HCT116 (cell line): ENCODE measurements around the gene SEC11A.

ENCODE experiments used
- EZH2 ChIP-seq: fragments of 200-600 bp; sonication (generic); IDR thresholded peaks from 2 replicates; pipeline ENCODE4 v1.6.1; 2017; ENCODE audit warnings: antibody characterized with exemption, mixed run types
- EZH2phosphoT487 ChIP-seq: fragments of 200-600 bp; IDR thresholded peaks from 2 replicates; pipeline ENCODE4 v1.6.1; 2018; ENCODE audit warnings: antibody characterized with exemption, borderline replicate concordance
- RAD21 ChIP-seq: IDR thresholded peaks from 2 replicates; pipeline ENCODE4 v1.6.1; 2012; ENCODE audit warnings: low read depth, mild to moderate bottlenecking
- TF ChIP-seq, protein P1 (sequence below): IDR thresholded peaks from 2 replicates; pipeline ENCODE4 v1.6.1; 2012; ENCODE audit warnings: low read depth
- TF ChIP-seq, protein P2 (sequence below), 3 experiments: fragments of 200-600 bp in 1 of 3; sonication (generic) in 1 of 3; IDR thresholded peaks in 2 of 3; conservative IDR thresholded peaks in 1 of 3; 2 replicates each; pipeline ENCODE4 v1.5.1; 2012 to 2017; ENCODE audit warnings: low read depth in 2 of 3, low read length in 2 of 3, antibody characterized with exemption in 1 of 3, borderline replicate concordance in 1 of 3, control low read depth in 1 of 3, mild to moderate bottlenecking in 1 of 3, mixed read lengths in 1 of 3, mixed run types in 1 of 3, moderate library complexity in 1 of 3; ENCODE audit not compliant: insufficient read depth in 1 of 3

DNA sequence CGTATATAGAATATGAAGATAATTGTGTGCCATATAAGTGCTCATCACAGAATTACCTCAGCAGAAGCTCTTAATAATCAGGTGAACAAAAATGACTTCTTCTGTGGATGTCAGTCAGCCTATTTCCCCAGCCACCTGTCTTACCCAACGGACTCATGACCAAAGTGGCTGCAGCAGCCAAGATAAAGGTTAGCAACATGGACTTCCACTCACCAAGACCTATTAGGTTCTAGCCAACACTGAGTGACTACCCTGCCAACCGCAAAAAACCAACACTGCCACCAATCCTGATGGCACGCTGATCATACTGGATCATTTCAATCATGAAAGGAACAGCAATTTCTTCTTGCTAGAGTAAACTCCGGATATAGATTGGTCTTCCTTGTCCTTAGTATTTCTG is 12.1 kb downstream of the SEC11A start:
- TF ChIP-seq, protein P1, sequence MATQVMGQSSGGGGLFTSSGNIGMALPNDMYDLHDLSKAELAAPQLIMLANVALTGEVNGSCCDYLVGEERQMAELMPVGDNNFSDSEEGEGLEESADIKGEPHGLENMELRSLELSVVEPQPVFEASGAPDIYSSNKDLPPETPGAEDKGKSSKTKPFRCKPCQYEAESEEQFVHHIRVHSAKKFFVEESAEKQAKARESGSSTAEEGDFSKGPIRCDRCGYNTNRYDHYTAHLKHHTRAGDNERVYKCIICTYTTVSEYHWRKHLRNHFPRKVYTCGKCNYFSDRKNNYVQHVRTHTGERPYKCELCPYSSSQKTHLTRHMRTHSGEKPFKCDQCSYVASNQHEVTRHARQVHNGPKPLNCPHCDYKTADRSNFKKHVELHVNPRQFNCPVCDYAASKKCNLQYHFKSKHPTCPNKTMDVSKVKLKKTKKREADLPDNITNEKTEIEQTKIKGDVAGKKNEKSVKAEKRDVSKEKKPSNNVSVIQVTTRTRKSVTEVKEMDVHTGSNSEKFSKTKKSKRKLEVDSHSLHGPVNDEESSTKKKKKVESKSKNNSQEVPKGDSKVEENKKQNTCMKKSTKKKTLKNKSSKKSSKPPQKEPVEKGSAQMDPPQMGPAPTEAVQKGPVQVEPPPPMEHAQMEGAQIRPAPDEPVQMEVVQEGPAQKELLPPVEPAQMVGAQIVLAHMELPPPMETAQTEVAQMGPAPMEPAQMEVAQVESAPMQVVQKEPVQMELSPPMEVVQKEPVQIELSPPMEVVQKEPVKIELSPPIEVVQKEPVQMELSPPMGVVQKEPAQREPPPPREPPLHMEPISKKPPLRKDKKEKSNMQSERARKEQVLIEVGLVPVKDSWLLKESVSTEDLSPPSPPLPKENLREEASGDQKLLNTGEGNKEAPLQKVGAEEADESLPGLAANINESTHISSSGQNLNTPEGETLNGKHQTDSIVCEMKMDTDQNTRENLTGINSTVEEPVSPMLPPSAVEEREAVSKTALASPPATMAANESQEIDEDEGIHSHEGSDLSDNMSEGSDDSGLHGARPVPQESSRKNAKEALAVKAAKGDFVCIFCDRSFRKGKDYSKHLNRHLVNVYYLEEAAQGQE = no peak
- TF ChIP-seq, protein P2, sequence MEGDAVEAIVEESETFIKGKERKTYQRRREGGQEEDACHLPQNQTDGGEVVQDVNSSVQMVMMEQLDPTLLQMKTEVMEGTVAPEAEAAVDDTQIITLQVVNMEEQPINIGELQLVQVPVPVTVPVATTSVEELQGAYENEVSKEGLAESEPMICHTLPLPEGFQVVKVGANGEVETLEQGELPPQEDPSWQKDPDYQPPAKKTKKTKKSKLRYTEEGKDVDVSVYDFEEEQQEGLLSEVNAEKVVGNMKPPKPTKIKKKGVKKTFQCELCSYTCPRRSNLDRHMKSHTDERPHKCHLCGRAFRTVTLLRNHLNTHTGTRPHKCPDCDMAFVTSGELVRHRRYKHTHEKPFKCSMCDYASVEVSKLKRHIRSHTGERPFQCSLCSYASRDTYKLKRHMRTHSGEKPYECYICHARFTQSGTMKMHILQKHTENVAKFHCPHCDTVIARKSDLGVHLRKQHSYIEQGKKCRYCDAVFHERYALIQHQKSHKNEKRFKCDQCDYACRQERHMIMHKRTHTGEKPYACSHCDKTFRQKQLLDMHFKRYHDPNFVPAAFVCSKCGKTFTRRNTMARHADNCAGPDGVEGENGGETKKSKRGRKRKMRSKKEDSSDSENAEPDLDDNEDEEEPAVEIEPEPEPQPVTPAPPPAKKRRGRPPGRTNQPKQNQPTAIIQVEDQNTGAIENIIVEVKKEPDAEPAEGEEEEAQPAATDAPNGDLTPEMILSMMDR (IDR thresholded peaks at IDR 0.05 in 2 of 3, conservative IDR thresholded peaks at IDR 0.05 in 1 of 3; ENCODE audit: borderline replicate concordance in 1 of 3, insufficient read depth in 1 of 3, low read depth in 2 of 3, low read length in 2 of 3) = no peak
- TF ChIP-seq RAD21 (no peak), EZH2phosphoT487 (no peak), EZH2 (no peak)
